Hepatocyte (in vitro differentiated cells): ENCODE measurements around the gene RNF224. TPM values are rescaled to one million over a fixed set of nuclear protein-coding genes. Genes with fewer than 3 reads are reported as not detected.

Experiments used
- DNase-seq: peaks from one replicate; pipeline ENCODE4 v3.0.0-alpha.2; 2016; ENCODE audit warnings: low spot score
- H2AFZ ChIP-seq: fragments of 200-600 bp; sonication (generic); 2 replicates; pipeline ENCODE4 v1.6.0; 2016; ENCODE audit warnings: antibody characterized with exemption, mild to moderate bottlenecking
- H3K27ac ChIP-seq: fragments of 200-600 bp; sonication (generic); 2 replicates; pipeline ENCODE4 v1.5.1; 2016; ENCODE audit warnings: mild to moderate bottlenecking
- H3K27me3 ChIP-seq: fragments of 200-600 bp; sonication (generic); 2 replicates; pipeline ENCODE4 v1.6.1; 2016
- H3K36me3 ChIP-seq: fragments of 200-600 bp; sonication (generic); replicated peaks from 2 replicates; pipeline ENCODE4 v1.5.1; 2016; ENCODE audit warnings: low read depth; ENCODE audit not compliant: insufficient read depth
- H3K4me1 ChIP-seq: fragments of 200-600 bp; sonication (generic); 2 replicates; pipeline ENCODE4 v1.5.1; 2016; ENCODE audit warnings: mild to moderate bottlenecking, moderate library complexity; ENCODE audit not compliant: insufficient read depth
- H3K4me2 ChIP-seq: fragments of 200-600 bp; sonication (generic); 2 replicates; pipeline ENCODE4 v1.6.0; 2016
- H3K4me3 ChIP-seq: fragments of 200-600 bp; sonication (generic); 2 replicates; pipeline ENCODE4 v1.5.1; 2016; ENCODE audit warnings: mild to moderate bottlenecking
- H3K79me2 ChIP-seq: fragments of 200-600 bp; sonication (generic); 2 replicates; pipeline ENCODE4 v1.6.0; 2017; ENCODE audit warnings: mild to moderate bottlenecking
- H3K9me2 ChIP-seq: fragments of 200-600 bp; sonication (generic); replicated peaks from 2 replicates; pipeline ENCODE4 v1.6.0; 2017; ENCODE audit warnings: mild to moderate bottlenecking; ENCODE audit not compliant: insufficient read depth
- H3K9me3 ChIP-seq: fragments of 200-600 bp; sonication (generic); 2 replicates; pipeline ENCODE4 v1.5.1; 2016; ENCODE audit warnings: low read depth, mild to moderate bottlenecking
- H4K20me1 ChIP-seq: fragments of 200-600 bp; sonication (generic); 2 replicates; pipeline ENCODE4 v1.6.0; 2016; ENCODE audit warnings: mild to moderate bottlenecking; ENCODE audit not compliant: insufficient read depth, poor library complexity, severe bottlenecking
- EZH2 ChIP-seq: fragments of 200-600 bp; sonication (generic); IDR thresholded peaks from 2 replicates; pipeline ENCODE4 v1.6.1; 2016; ENCODE audit warnings: antibody characterized with exemption, mild to moderate bottlenecking, borderline replicate concordance
- EZH2phosphoT487 ChIP-seq: fragments of 200-600 bp; sonication (generic); IDR thresholded peaks from one replicate; pipeline ENCODE4 v1.6.1; 2018; ENCODE audit warnings: antibody characterized with exemption, mild to moderate bottlenecking, low read depth, moderate library complexity; ENCODE audit not compliant: unreplicated experiment, severe bottlenecking
- WGBS: methylation state at CpG from one replicate; pipeline ENCODE4 v1.1.6; 2016; ENCODE audit warnings: low lambda C conversion rate; ENCODE audit errors: missing lambda C conversion rate; 5-methylcytosine and 5-hydroxymethylcytosine counted together
- polyA plus RNA-seq: library from polyadenylated mRNA; unstranded; fragments of >200 nt; fragmentation: Nextera tagmentation; extraction: Ambion mirVana; gene quantifications from 2 replicates; pipeline ENCODE4 v1.2.1, GENCODE V29; 2016
- total RNA-seq: library from RNA; depleted of rRNA; stranded (reverse); fragments of >200 nt; gene quantifications from 2 replicates; pipeline ENCODE4 v1.2.3, GENCODE V29; 2014
- TF ChIP-seq, protein P1 (sequence below): fragments of 200-600 bp; sonication (generic); IDR thresholded peaks from 2 replicates; pipeline ENCODE4 v1.5.1; 2016; ENCODE audit warnings: antibody characterized with exemption, mild to moderate bottlenecking; ENCODE audit not compliant: poor library complexity

Gene RNF224
- total and polyA plus RNA-seq, 2 experiments from 2014 or later, result 1.1 to 1.4 TPM

- Histone ChIP-seq H3K27me3 (no peaks in the 10 kb centered on the region), H3K36me3 (no peaks in the 10 kb centered on the region), H3K9me2 (no peaks in the 10 kb centered on the region), H2AFZ (peak within 1 kb of the TSS; percentile 8), H3K79me2 (no peaks in the 10 kb centered on the region), H4K20me1 (no peaks in the 10 kb centered on the region), H3K27ac (peak within 1 kb of the TSS; percentile 88), H3K4me1 (peaks cover 26% of the 10 kb centered on the region), H3K9me3 (no peaks in the 10 kb centered on the region), H3K4me3 (peak within 1 kb of the TSS; percentile 28), H3K4me2 (peak within 1 kb of the TSS; percentile 88)
- WGBS, result 35% methylated on average over 16 of the region's 25 CpGs
- DNase-seq, result peak; percentile 91
- TF ChIP-seq, protein P1, sequence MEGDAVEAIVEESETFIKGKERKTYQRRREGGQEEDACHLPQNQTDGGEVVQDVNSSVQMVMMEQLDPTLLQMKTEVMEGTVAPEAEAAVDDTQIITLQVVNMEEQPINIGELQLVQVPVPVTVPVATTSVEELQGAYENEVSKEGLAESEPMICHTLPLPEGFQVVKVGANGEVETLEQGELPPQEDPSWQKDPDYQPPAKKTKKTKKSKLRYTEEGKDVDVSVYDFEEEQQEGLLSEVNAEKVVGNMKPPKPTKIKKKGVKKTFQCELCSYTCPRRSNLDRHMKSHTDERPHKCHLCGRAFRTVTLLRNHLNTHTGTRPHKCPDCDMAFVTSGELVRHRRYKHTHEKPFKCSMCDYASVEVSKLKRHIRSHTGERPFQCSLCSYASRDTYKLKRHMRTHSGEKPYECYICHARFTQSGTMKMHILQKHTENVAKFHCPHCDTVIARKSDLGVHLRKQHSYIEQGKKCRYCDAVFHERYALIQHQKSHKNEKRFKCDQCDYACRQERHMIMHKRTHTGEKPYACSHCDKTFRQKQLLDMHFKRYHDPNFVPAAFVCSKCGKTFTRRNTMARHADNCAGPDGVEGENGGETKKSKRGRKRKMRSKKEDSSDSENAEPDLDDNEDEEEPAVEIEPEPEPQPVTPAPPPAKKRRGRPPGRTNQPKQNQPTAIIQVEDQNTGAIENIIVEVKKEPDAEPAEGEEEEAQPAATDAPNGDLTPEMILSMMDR, result peak; percentile 12
- no peak for TF ChIP-seq EZH2phosphoT487
- TF ChIP-seq EZH2, result no peak
These were observed 50.2 kb downstream of the RNF224 start, which contains the start of gene TOR4A for GRCh38 chr9:137277329-137278041. TSS of gene TOR4A (plus strand) at chr9:137277726. CDS start at chr9:137278690, 964 bp downstream.

GRCh38 chr9:137278061-137278701 is 50.9 kb downstream of the RNF224 start:
- peak overlapping the region; percentile 28 for H3K4me3 ChIP-seq
- peaks cover 26% of the 10 kb centered on the region for H3K4me1 ChIP-seq
- peak overlapping the region; percentile 88 for H3K27ac ChIP-seq
- no peaks in the 10 kb centered on the region for H3K79me2 ChIP-seq
- DNase-seq, result peak; percentile 38
- WGBS, result 58% methylated on average over 32 of the region's 54 CpGs
- no peaks in the 10 kb centered on the region for H3K27me3 ChIP-seq
- no peaks in the 10 kb centered on the region for H3K9me2 ChIP-seq
- no peak overlapping the region for H2AFZ ChIP-seq
- peak overlapping the region; percentile 88 for H3K4me2 ChIP-seq
- no peaks in the 10 kb centered on the region for H4K20me1 ChIP-seq
- TF ChIP-seq, protein P1, result no peak
- TF ChIP-seq EZH2 (no peak), EZH2phosphoT487 (no peak)
- H3K9me3 ChIP-seq, result no peaks in the 10 kb centered on the region
- no peaks in the 10 kb centered on the region for H3K36me3 ChIP-seq

Other genes with a start within 250 kb of the RNF224 start
Only the 30 nearest of the 32 such genes appear.
- 35.1 and 39.5 TPM in 2 replicates for gene PAXX, start 235.1 kb upstream of the RNF224 start, total RNA-seq
- 89.5 and 97.5 TPM in 2 replicates for gene PAXX, start 235.1 kb upstream of the RNF224 start, polyA plus RNA-seq
- 6.6 and 9.9 TPM in 2 replicates for gene CLIC3, start 230.9 kb upstream of the RNF224 start, total RNA-seq
- gene CLIC3, start 230.9 kb upstream of the RNF224 start, polyA plus RNA-seq, result 45.0 and 63.5 TPM in 2 replicates
- gene ABCA2, start 199.3 kb upstream of the RNF224 start, total RNA-seq, result 12.7 and 14.6 TPM in 2 replicates
- gene ABCA2, start 199.3 kb upstream of the RNF224 start, polyA plus RNA-seq, result 15.6 and 21.8 TPM in 2 replicates
- not detected in 2 replicates for gene FUT7, start 195.4 kb upstream of the RNF224 start, total RNA-seq
- gene FUT7, start 195.4 kb upstream of the RNF224 start, polyA plus RNA-seq, result 0.06 TPM in 1 of 2 replicates, not detected in the other
- gene NPDC1, start 181.3 kb upstream of the RNF224 start, total RNA-seq, result 12.3 and 12.7 TPM in 2 replicates
- 69.8 and 72.7 TPM in 2 replicates for gene NPDC1, start 181.3 kb upstream of the RNF224 start, polyA plus RNA-seq
- 1.8 and 2.3 TPM in 2 replicates for gene ENTPD2, start 173.4 kb upstream of the RNF224 start, total RNA-seq
- gene ENTPD2, start 173.4 kb upstream of the RNF224 start, polyA plus RNA-seq, result 1.1 and 3.2 TPM in 2 replicates
- gene SAPCD2, start 156.9 kb upstream of the RNF224 start, total RNA-seq, result 4.6 and 7.5 TPM in 2 replicates
- 4.8 and 5.6 TPM in 2 replicates for gene SAPCD2, start 156.9 kb upstream of the RNF224 start, polyA plus RNA-seq
- 11.2 and 15.6 TPM in 2 replicates for gene UAP1L1, start 150.0 kb upstream of the RNF224 start, total RNA-seq
- 39.1 and 40.1 TPM in 2 replicates for gene UAP1L1, start 150.0 kb upstream of the RNF224 start, polyA plus RNA-seq
- gene MAN1B1, start 140.5 kb upstream of the RNF224 start, total RNA-seq, result 54.6 and 60.8 TPM in 2 replicates
- gene MAN1B1, start 140.5 kb upstream of the RNF224 start, polyA plus RNA-seq, result 94.2 and 101 TPM in 2 replicates
- gene DPP7, start 112.8 kb upstream of the RNF224 start, total RNA-seq, result 206 and 207 TPM in 2 replicates
- gene DPP7, start 112.8 kb upstream of the RNF224 start, polyA plus RNA-seq, result 544 and 678 TPM in 2 replicates
- gene GRIN1, start 88.3 kb upstream of the RNF224 start, total RNA-seq, result not detected in 2 replicates
- not detected in 2 replicates for gene GRIN1, start 88.3 kb upstream of the RNF224 start, polyA plus RNA-seq
- gene LRRC26, start 57.5 kb upstream of the RNF224 start, total RNA-seq, result 0.73 and 1.1 TPM in 2 replicates
- gene LRRC26, start 57.5 kb upstream of the RNF224 start, polyA plus RNA-seq, result 0.89 and 2.6 TPM in 2 replicates
- gene TMEM210, start 55.4 kb upstream of the RNF224 start, total RNA-seq, result not detected in 2 replicates
- not detected in 2 replicates for gene TMEM210, start 55.4 kb upstream of the RNF224 start, polyA plus RNA-seq
- gene ANAPC2, start 38.9 kb upstream of the RNF224 start, total RNA-seq, result 21.3 and 26.2 TPM in 2 replicates
- gene ANAPC2, start 38.9 kb upstream of the RNF224 start, polyA plus RNA-seq, result 12.2 and 16.2 TPM in 2 replicates
- 74.3 and 82.2 TPM in 2 replicates for gene SSNA1, start 38.8 kb upstream of the RNF224 start, total RNA-seq
- 128 and 137 TPM in 2 replicates for gene SSNA1, start 38.8 kb upstream of the RNF224 start, polyA plus RNA-seq
- 27.6 and 34.4 TPM in 2 replicates for gene TPRN, start 26.8 kb upstream of the RNF224 start, total RNA-seq
- gene TPRN, start 26.8 kb upstream of the RNF224 start, polyA plus RNA-seq, result 82.3 and 104 TPM in 2 replicates
- 37.6 and 43.5 TPM in 2 replicates for gene TMEM203, start 21.9 kb upstream of the RNF224 start, total RNA-seq
- 48.3 and 60.7 TPM in 2 replicates for gene TMEM203, start 21.9 kb upstream of the RNF224 start, polyA plus RNA-seq
- gene NDOR1, start 21.8 kb upstream of the RNF224 start, total RNA-seq, result 4.4 and 7.8 TPM in 2 replicates
- gene NDOR1, start 21.8 kb upstream of the RNF224 start, polyA plus RNA-seq, result 12.3 and 17.6 TPM in 2 replicates
- gene RNF208, start 5.3 kb upstream of the RNF224 start, total RNA-seq, result 1.6 and 2.3 TPM in 2 replicates
- gene RNF208, start 5.3 kb upstream of the RNF224 start, polyA plus RNA-seq, result 3.3 and 6.6 TPM in 2 replicates
- gene CYSRT1, start 2.3 kb upstream of the RNF224 start, total RNA-seq, result 1.4 and 2.4 TPM in 2 replicates
- 2.1 and 4.3 TPM in 2 replicates for gene CYSRT1, start 2.3 kb upstream of the RNF224 start, polyA plus RNA-seq
- gene SLC34A3, start 3.4 kb downstream of the RNF224 start, total RNA-seq, result 1.8 and 2.7 TPM in 2 replicates
- gene SLC34A3, start 3.4 kb downstream of the RNF224 start, polyA plus RNA-seq, result 2.1 and 4.7 TPM in 2 replicates
- 309 and 313 TPM in 2 replicates for gene TUBB4B, start 13.8 kb downstream of the RNF224 start, total RNA-seq
- gene TUBB4B, start 13.8 kb downstream of the RNF224 start, polyA plus RNA-seq, result 388 and 446 TPM in 2 replicates
- not detected in 2 replicates for gene STPG3, start 23.8 kb downstream of the RNF224 start, total RNA-seq
- 1.5 and 2.5 TPM in 2 replicates for gene STPG3, start 23.8 kb downstream of the RNF224 start, polyA plus RNA-seq
- gene NELFB, start 27.8 kb downstream of the RNF224 start, total RNA-seq, result 36.4 and 41.4 TPM in 2 replicates
- 61.1 and 63.5 TPM in 2 replicates for gene NELFB, start 27.8 kb downstream of the RNF224 start, polyA plus RNA-seq
- 13.7 and 14.4 TPM in 2 replicates for gene TOR4A, start 50.2 kb downstream of the RNF224 start, total RNA-seq
- 8.0 and 10.1 TPM in 2 replicates for gene TOR4A, start 50.2 kb downstream of the RNF224 start, polyA plus RNA-seq
- gene NRARP, start 74.8 kb downstream of the RNF224 start, total RNA-seq, result 5.3 and 8.2 TPM in 2 replicates
- gene NRARP, start 74.8 kb downstream of the RNF224 start, polyA plus RNA-seq, result 13.1 and 18.7 TPM in 2 replicates
- gene EXD3, start 195.7 kb downstream of the RNF224 start, total RNA-seq, result 7.3 and 11.8 TPM in 2 replicates
- gene EXD3, start 195.7 kb downstream of the RNF224 start, polyA plus RNA-seq, result 21.6 and 24.9 TPM in 2 replicates
- 7.2 and 8.2 TPM in 2 replicates for gene NOXA1, start 195.9 kb downstream of the RNF224 start, total RNA-seq
- 12.5 and 13.9 TPM in 2 replicates for gene NOXA1, start 195.9 kb downstream of the RNF224 start, polyA plus RNA-seq
- 6.1 and 7.1 TPM in 2 replicates for gene ENTPD8, start 213.9 kb downstream of the RNF224 start, total RNA-seq
- gene ENTPD8, start 213.9 kb downstream of the RNF224 start, polyA plus RNA-seq, result 14.2 and 16.5 TPM in 2 replicates
- gene NSMF, start 231.8 kb downstream of the RNF224 start, total RNA-seq, result 37.2 and 39.5 TPM in 2 replicates
- gene NSMF, start 231.8 kb downstream of the RNF224 start, polyA plus RNA-seq, result 51.6 and 54.7 TPM in 2 replicates